Uterus (tissue), 4 donors: Measurements from ENCODE around the gene GTF2E1. TPM values are rescaled to one million over a fixed set of nuclear protein-coding genes. Genes with fewer than 3 reads are reported as not detected.
A peak's percentile ranks its signal among the peaks of the same experiment; 100 is the strongest.
"Not testable (repeated sequence)": the region's sequence is repeated elsewhere in the genome, so short reads cannot be mapped to it uniquely, and the experiment has no call there.

ENCODE experiments used
- DNase-seq, 2 donors: peaks; one replicate each; pipeline ENCODE4 v3.0.0-alpha.2; 2019 to 2020
- H3K27ac ChIP-seq, 2 donors: fragments of 200-600 bp; sonication (generic); 1 replicate in 1 of 2; 2 replicates in 1 of 2; pipeline ENCODE4 v1.5.1; 2016 to 2018
- H3K27me3 ChIP-seq, 2 donors: fragments of 200-600 bp; sonication (generic); one replicate each; pipeline ENCODE4 v1.5.1; 2018 to 2019; ENCODE audit warnings: control low read depth in 1 of 2
- H3K36me3 ChIP-seq, 2 donors: fragments of 200-600 bp; sonication (generic); one replicate each; pipeline ENCODE4 v1.5.1; 2019; ENCODE audit warnings: control low read depth in 1 of 2
- H3K4me1 ChIP-seq, 2 donors: fragments of 200-600 bp; sonication (generic); one replicate each; pipeline ENCODE4 v1.5.1; 2018 to 2019; ENCODE audit warnings: control low read depth in 1 of 2
- H3K4me3 ChIP-seq, 2 donors: fragments of 200-600 bp; sonication (generic); 1 replicate in 1 of 2; 2 replicates in 1 of 2; pipeline ENCODE4 v1.5.1; 2018 to 2019; ENCODE audit warnings: mild to moderate bottlenecking in 1 of 2
- H3K9me3 ChIP-seq, 2 donors: fragments of 200-600 bp; sonication (generic); one replicate each; pipeline ENCODE4 v1.5.1; 2019; ENCODE audit warnings: control low read depth in 1 of 2
- CTCF ChIP-seq, 4 experiments: fragments of 200-600 bp in 2 of 4; fragments of 450-650 bp in 2 of 4; sonication (generic) in 2 of 4; IDR thresholded peaks; one replicate each; pipeline ENCODE4 v1.5.1; 2016 to 2019; ENCODE audit warnings: antibody characterized with exemption in 4 of 4, mild to moderate bottlenecking in 2 of 4, moderate library complexity in 1 of 4
- POLR2A ChIP-seq, 2 donors: fragments of 450-650 bp; IDR thresholded peaks; one replicate each; pipeline ENCODE4 v1.6.1; 2016; ENCODE audit warnings: antibody characterized with exemption in 2 of 2, mild to moderate bottlenecking in 1 of 2, moderate library complexity in 1 of 2
- intact Hi-C: fragments of 100-400 bp; cut with DNase I; formaldehyde crosslinking; loops from one replicate; pipeline ENCODE4 v1.15.1; 2023; ENCODE audit warnings: low total_unique reads
- total RNA-seq, 4 donors: library from RNA; depleted of rRNA in 3 of 4; stranded (reverse); fragments of >200 nt in 3 of 4; gene quantifications; one replicate each; pipeline versions ENCODE4 v1.1.0 to v1.2.4, GENCODE V29; 2014 to 2023
- donor health status: DM: yes; HTN: yes; CAD: no.

GTF2E1 gene
- total RNA-seq, 4 donors from 2014 or later: 11.0 to 38.5 (median 16.6) TPM

GRCh38 chr3:120730576-120731542 lies 11.7 kb upstream of the GTF2E1 start:
- Histone ChIP-seq H3K4me1 (no peaks in the 10 kb centered on the region), H3K4me3 (no peak overlapping the region), H3K27ac (no peak overlapping the region), H3K36me3 (no peaks in the 10 kb centered on the region), H3K27me3 (no peaks in the 10 kb centered on the region), H3K9me3 (peaks cover 0 to 3% of the 10 kb centered on the region in 2 donors)
- intact Hi-C loops: no loop called here
- DNase-seq: no peak
- TF ChIP-seq CTCF (IDR thresholded peaks at IDR 0.05) (no peak), POLR2A (IDR thresholded peaks at IDR 0.05) (no peak)

GRCh38 chr3:120738006-120738405 lies 4.5 kb upstream of the GTF2E1 start:
- H3K4me3 ChIP-seq, intact Hi-C loops, H3K27me3 ChIP-seq, H3K9me3 ChIP-seq, H3K27ac ChIP-seq, H3K36me3 ChIP-seq, H3K4me1 ChIP-seq, DNase-seq: not testable (repeated sequence)

- intact Hi-C loops: no loop called here
- no peak overlapping the region for H3K27ac ChIP-seq
Observed at GRCh38 chr3:120741320-120741719, 1.2 kb upstream of the GTF2E1 start.

GRCh38 chr3:120741837-120742197 lies 727 bp upstream of the GTF2E1 start:
- H3K9me3 ChIP-seq: no peaks in the 10 kb centered on the region
- peak in 1 of 2 donors; percentile 17 for DNase-seq
- H3K4me3 ChIP-seq: peak overlapping the region; percentile 72 to 92
- TF ChIP-seq CTCF (IDR thresholded peaks at IDR 0.05) (no peak), POLR2A (IDR thresholded peaks at IDR 0.05) (no peak)
- H3K27ac ChIP-seq: peak overlapping the region; percentile 92 to 93
- H3K4me1 ChIP-seq: no peaks in the 10 kb centered on the region
- H3K36me3 ChIP-seq: no peaks in the 10 kb centered on the region
- no peaks in the 10 kb centered on the region for H3K27me3 ChIP-seq
- intact Hi-C loops: no loop called here

More at GRCh38 chr3:120741320-120741719, 1.2 kb upstream of the GTF2E1 start:
- DNase-seq: no peak
- H3K27me3 ChIP-seq: no peaks in the 10 kb centered on the region
- no peaks in the 10 kb centered on the region for H3K9me3 ChIP-seq
- H3K36me3 ChIP-seq: no peaks in the 10 kb centered on the region
- peak overlapping the region in 1 of 2 donors; percentile 92 for H3K4me3 ChIP-seq
- no peaks in the 10 kb centered on the region for H3K4me1 ChIP-seq
- TF ChIP-seq CTCF (IDR thresholded peaks at IDR 0.05) (no peak), POLR2A (IDR thresholded peaks at IDR 0.05) (no peak)

GRCh38 chr3:120742849-120743365 lies 363 bp downstream of the GTF2E1 start:
- Histone ChIP-seq H3K4me1 (no peaks in the 10 kb centered on the region), H3K4me3 (peak overlapping the region; percentile 72 to 92), H3K27ac (peak overlapping the region; percentile 92 to 93), H3K36me3 (no peaks in the 10 kb centered on the region), H3K9me3 (no peaks in the 10 kb centered on the region), H3K27me3 (no peaks in the 10 kb centered on the region)
- intact Hi-C loops: no loop called here
- peak in 1 of 2 donors; percentile 14 for DNase-seq
- TF ChIP-seq CTCF (IDR thresholded peaks at IDR 0.05) (no peak), POLR2A (IDR thresholded peaks at IDR 0.05) (no peak)
